ENCODE measurements around the gene GNLY.
"Not testable (repeated sequence)": the region's sequence is repeated elsewhere in the genome, so short reads cannot be mapped to it uniquely, and the experiment has no call there.

DNA sequence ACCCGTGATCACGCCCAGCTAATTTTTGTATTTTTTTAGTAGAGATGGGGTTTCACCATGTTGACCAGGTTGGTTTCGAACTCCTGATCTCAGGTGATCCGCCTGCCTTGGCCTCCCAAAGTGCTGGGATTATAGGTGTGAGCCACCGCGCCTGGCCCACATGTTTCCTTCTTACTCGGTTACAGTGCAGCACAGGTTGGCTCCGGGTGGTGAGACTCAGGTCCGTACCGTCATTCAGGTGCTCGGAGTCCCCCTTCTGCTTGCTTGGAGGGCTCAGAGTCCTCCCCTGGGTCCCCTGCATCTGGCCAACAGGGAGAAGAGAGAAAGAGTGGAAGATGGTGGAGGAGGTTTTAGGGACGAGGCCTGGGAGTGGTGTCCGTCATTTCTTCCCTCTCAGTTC, 23.7 kb upstream of the GNLY start:
- TF ChIP-seq, protein P1, sequence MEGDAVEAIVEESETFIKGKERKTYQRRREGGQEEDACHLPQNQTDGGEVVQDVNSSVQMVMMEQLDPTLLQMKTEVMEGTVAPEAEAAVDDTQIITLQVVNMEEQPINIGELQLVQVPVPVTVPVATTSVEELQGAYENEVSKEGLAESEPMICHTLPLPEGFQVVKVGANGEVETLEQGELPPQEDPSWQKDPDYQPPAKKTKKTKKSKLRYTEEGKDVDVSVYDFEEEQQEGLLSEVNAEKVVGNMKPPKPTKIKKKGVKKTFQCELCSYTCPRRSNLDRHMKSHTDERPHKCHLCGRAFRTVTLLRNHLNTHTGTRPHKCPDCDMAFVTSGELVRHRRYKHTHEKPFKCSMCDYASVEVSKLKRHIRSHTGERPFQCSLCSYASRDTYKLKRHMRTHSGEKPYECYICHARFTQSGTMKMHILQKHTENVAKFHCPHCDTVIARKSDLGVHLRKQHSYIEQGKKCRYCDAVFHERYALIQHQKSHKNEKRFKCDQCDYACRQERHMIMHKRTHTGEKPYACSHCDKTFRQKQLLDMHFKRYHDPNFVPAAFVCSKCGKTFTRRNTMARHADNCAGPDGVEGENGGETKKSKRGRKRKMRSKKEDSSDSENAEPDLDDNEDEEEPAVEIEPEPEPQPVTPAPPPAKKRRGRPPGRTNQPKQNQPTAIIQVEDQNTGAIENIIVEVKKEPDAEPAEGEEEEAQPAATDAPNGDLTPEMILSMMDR (IDR thresholded peaks at IDR 0.05 in 8 of 11, conservative IDR thresholded peaks at IDR 0.05 in 3 of 11): not testable (repeated sequence)
- TF ChIP-seq POLR2AphosphoS5, POLR2A (IDR thresholded peaks at IDR 0.05): not testable (repeated sequence)

Data from spleen (tissue), 7 donors.